ENCODE results near the gene SCFD2. TPM values are rescaled to one million over a fixed set of nuclear protein-coding genes. Genes with fewer than 3 reads are reported as not detected.

Gene SCFD2
- total and polyA plus RNA-seq, 10 of the 15 experiments (the other 5 are each of a cell fraction or from before 2014, with no cell fraction given), result 4.8 to 37.6 (median 24.9) TPM

DNA sequence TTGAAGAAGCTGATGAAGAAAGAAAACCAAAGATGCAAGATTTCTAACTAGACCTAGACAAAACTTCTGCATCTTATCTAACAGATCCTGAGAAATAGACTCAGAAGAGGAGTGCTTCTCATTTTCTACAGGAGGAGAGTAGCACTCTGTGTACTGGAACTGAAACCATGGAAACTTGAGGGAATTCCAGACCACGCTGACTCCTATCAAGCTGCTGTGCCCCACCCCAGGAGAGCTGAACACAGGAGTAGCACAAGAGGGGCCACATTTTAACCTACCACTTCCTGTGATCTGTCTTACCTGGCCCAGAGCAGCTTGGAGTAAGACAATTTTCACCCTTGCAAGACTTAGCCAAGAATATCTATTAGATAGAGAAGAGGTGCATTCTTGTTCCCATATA lies 248.9 kb downstream of the SCFD2 start (continued):
- TF ChIP-seq MLLT1 (IDR thresholded peaks at IDR 0.05), result no peak
- TF ChIP-seq TAF1 (IDR thresholded peaks at IDR 0.05; ENCODE audit: borderline replicate concordance, low read depth, low read length), result no peak
- TF ChIP-seq, protein P1, sequence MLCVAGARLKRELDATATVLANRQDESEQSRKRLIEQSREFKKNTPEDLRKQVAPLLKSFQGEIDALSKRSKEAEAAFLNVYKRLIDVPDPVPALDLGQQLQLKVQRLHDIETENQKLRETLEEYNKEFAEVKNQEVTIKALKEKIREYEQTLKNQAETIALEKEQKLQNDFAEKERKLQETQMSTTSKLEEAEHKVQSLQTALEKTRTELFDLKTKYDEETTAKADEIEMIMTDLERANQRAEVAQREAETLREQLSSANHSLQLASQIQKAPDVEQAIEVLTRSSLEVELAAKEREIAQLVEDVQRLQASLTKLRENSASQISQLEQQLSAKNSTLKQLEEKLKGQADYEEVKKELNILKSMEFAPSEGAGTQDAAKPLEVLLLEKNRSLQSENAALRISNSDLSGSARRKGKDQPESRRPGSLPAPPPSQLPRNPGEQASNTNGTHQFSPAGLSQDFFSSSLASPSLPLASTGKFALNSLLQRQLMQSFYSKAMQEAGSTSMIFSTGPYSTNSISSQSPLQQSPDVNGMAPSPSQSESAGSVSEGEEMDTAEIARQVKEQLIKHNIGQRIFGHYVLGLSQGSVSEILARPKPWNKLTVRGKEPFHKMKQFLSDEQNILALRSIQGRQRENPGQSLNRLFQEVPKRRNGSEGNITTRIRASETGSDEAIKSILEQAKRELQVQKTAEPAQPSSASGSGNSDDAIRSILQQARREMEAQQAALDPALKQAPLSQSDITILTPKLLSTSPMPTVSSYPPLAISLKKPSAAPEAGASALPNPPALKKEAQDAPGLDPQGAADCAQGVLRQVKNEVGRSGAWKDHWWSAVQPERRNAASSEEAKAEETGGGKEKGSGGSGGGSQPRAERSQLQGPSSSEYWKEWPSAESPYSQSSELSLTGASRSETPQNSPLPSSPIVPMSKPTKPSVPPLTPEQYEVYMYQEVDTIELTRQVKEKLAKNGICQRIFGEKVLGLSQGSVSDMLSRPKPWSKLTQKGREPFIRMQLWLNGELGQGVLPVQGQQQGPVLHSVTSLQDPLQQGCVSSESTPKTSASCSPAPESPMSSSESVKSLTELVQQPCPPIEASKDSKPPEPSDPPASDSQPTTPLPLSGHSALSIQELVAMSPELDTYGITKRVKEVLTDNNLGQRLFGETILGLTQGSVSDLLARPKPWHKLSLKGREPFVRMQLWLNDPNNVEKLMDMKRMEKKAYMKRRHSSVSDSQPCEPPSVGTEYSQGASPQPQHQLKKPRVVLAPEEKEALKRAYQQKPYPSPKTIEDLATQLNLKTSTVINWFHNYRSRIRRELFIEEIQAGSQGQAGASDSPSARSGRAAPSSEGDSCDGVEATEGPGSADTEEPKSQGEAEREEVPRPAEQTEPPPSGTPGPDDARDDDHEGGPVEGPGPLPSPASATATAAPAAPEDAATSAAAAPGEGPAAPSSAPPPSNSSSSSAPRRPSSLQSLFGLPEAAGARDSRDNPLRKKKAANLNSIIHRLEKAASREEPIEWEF (IDR thresholded peaks at IDR 0.05; ENCODE audit: insufficient replicate concordance, low read depth, low read length), result no peak
- TF ChIP-seq SUPT20H (IDR thresholded peaks at IDR 0.05; ENCODE audit: borderline replicate concordance, control insufficient read depth, low read depth, low read length), result no peak
- TF ChIP-seq, protein P2, sequence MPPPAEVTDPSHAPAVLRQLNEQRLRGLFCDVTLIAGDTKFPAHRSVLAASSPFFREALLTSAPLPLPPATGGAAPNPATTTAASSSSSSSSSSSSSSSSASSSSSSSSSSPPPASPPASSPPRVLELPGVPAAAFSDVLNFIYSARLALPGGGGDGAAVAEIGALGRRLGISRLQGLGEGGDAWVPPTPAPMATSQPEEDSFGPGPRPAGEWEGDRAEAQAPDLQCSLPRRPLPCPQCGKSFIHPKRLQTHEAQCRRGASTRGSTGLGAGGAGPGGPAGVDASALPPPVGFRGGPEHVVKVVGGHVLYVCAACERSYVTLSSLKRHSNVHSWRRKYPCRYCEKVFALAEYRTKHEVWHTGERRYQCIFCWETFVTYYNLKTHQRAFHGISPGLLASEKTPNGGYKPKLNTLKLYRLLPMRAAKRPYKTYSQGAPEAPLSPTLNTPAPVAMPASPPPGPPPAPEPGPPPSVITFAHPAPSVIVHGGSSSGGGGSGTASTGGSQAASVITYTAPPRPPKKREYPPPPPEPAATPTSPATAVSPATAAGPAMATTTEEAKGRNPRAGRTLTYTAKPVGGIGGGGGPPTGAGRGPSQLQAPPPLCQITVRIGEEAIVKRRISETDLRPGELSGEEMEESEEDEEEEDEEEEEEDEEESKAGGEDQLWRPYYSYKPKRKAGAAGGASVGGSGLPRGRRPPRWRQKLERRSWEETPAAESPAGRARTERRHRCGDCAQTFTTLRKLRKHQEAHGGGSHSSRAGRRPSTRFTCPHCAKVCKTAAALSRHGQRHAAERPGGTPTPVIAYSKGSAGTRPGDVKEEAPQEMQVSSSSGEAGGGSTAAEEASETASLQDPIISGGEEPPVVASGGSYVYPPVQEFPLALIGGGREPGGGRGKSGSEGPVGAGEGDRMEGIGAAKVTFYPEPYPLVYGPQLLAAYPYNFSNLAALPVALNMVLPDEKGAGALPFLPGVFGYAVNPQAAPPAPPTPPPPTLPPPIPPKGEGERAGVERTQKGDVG (CRISPR knock-in tag; IDR thresholded peaks at IDR 0.05), result no peak
- TF ChIP-seq JUNB (IDR thresholded peaks at IDR 0.05), result no peak
